Heart left ventricle (tissue), 13 donors: ENCODE results near the gene SMIM28.

ENCODE experiments used
- CTCF ChIP-seq, 12 donors: fragments of 200-600 bp; sonication (generic) in 4 of 12; IDR thresholded peaks; one replicate each; pipeline versions ENCODE4 v1.5.0 to v1.8.0; 2018 to 2022; ENCODE audit warnings: antibody characterized with exemption in 12 of 12, mild to moderate bottlenecking in 5 of 12
- POLR2A ChIP-seq, 2 donors: fragments of 450-650 bp; IDR thresholded peaks; one replicate each; pipeline ENCODE4 v1.6.1; 2017; ENCODE audit warnings: antibody characterized with exemption in 2 of 2, mild to moderate bottlenecking in 2 of 2, moderate library complexity in 2 of 2
- donor health status: ischemic (EF 13 %, LVEDD 7.1; RV severe dilation, severe dysfunction).
- donor health status: DM: no; HTN: yes; CAD: no.
- donor health status: DM: no; HTN: no; CAD: no.
- donor health status: ischemic (EF 25% LVEDD 6.9; RV normal size, moderate dysfunction).
- donor health status: ischemic (EF 25% LVEDD 5.7; RV mildly dilated, moderate dysfunction).
- donor health status: ischemic (EF 35%, LVEDD 5.7; RV mildly dilated, moderate dysfunction).
- donor health status: nonischemic (EF 11% LVEDD 7.7; RV severe dilation, severe dysfunction).
- donor health status: DM: yes; HTN: yes; CAD: no.
- donor health status: PGD.
- donor health status: ischemic (EF 29% LVEDD 5.4; RV normal size, mild dysfunction).
- donor health status: nonischemic (EF 23%, LVEDD 6.1; RV moderate dilation, normal function).

GRCh38 chr6:138378463-138378862, 758 bp downstream of the SMIM28 start:
- TF ChIP-seq CTCF (IDR thresholded peaks at IDR 0.05) (no peak), POLR2A (IDR thresholded peaks at IDR 0.05) (no peak)
